Natural killer cell (primary cell): Measurements from ENCODE around the gene FER. TPM values are rescaled to one million over a fixed set of nuclear protein-coding genes. Genes with fewer than 3 reads are reported as not detected.

ENCODE experiments used
- ATAC-seq, 3 donors: fragments of 150-1000 bp in 2 of 3; fragments of 200-7000 bp in 1 of 3; cut with Tn5 transposase; 1 replicate in 1 of 3; 2 replicates in 2 of 3; pipeline ENCODE4 v1.10.0; 2021; ENCODE audit warnings: mild to moderate bottlenecking in 2 of 3, moderate library complexity in 2 of 3
- DNase-seq, 2 donors: peaks; one replicate each; pipeline versions ENCODE4 v3.0.0 to v3.0.0-alpha.2; 2013 to 2021; ENCODE audit warnings: mixed read lengths in 1 of 2
- H3K27ac ChIP-seq: one replicate; pipeline ENCODE4 v1.5.1; 2013; ENCODE audit warnings: mild to moderate bottlenecking, low read length
- H3K27me3 ChIP-seq: one replicate; pipeline ENCODE4 v1.6.1; 2013; ENCODE audit warnings: low read length; ENCODE audit not compliant: control insufficient read depth, insufficient read depth
- H3K36me3 ChIP-seq: one replicate; pipeline ENCODE4 v1.6.1; 2013; ENCODE audit warnings: low read length; ENCODE audit not compliant: control insufficient read depth, insufficient read depth
- H3K4me1 ChIP-seq: one replicate; pipeline ENCODE4 v1.6.1; 2013; ENCODE audit warnings: low read length; ENCODE audit not compliant: control insufficient read depth, insufficient read depth
- H3K4me3 ChIP-seq: one replicate; pipeline ENCODE4 v1.5.1; 2013; ENCODE audit warnings: low read length
- H3K9me3 ChIP-seq: one replicate; pipeline ENCODE4 v1.6.1; 2013; ENCODE audit warnings: low read length; ENCODE audit not compliant: control insufficient read depth, insufficient read depth
- H3K27ac Mint-ChIP-seq, 2 donors: one replicate each; pipeline ENCODE4 v1.8.0; 2022; ENCODE audit warnings: mild to moderate bottlenecking in 2 of 2, mixed read lengths in 2 of 2, moderate library complexity in 1 of 2
- H3K27me3 Mint-ChIP-seq, 2 donors: one replicate each; pipeline ENCODE4 v1.8.0; 2022; ENCODE audit warnings: low read depth in 2 of 2, mixed read lengths in 2 of 2
- H3K36me3 Mint-ChIP-seq: one replicate; pipeline ENCODE4 v1.8.0; 2022; ENCODE audit warnings: mixed read lengths
- H3K4me1 Mint-ChIP-seq, 2 donors: one replicate each; pipeline ENCODE4 v1.8.0; 2022; ENCODE audit warnings: mixed read lengths in 2 of 2
- H3K4me3 Mint-ChIP-seq: one replicate; pipeline ENCODE4 v1.8.0; 2022; ENCODE audit warnings: mild to moderate bottlenecking, moderate library complexity, mixed read lengths
- H3K9me3 Mint-ChIP-seq, 2 donors: one replicate each; pipeline ENCODE4 v1.8.0; 2022; ENCODE audit warnings: mixed read lengths in 2 of 2
- CTCF ChIP-seq: fragments of 200-600 bp; IDR thresholded peaks from one replicate; pipeline ENCODE4 v1.8.0; 2022; ENCODE audit warnings: antibody characterized with exemption
- WGBS: methylation state at CpG from one replicate; pipeline ENCODE4 v1.1.7; 2013; ENCODE audit warnings: missing lambda C conversion rate; ENCODE audit not compliant: insufficient coverage; 5-methylcytosine and 5-hydroxymethylcytosine counted together
- intact Hi-C: fragments of 100-400 bp; cut with micrococcal nuclease; formaldehyde crosslinking; loops from one replicate; pipeline ENCODE4 v1.14.2; 2022
- total RNA-seq, 4 donors: library from RNA; stranded (reverse); fragments of 120-200 nt in 1 of 4; gene quantifications; one replicate each; pipeline versions ENCODE4 v1.2.3 to v1.2.4, GENCODE V29; 2013 to 2022

Gene FER
- total RNA-seq, 3 donors from 2014 or later (not counting 1 experiment from before 2014, with no cell fraction given): 17.3 to 25.2 (median 19.4) TPM

- no peaks in the 10 kb centered on the region for H3K27me3 ChIP-seq
- TF ChIP-seq CTCF: no peak
- H3K27ac ChIP-seq: no peak overlapping the region
- no peaks in the 10 kb centered on the region for H3K36me3 ChIP-seq
- no peak overlapping the region for H3K4me3 Mint-ChIP-seq
- DNase-seq (no peak), ATAC-seq (no peak)
- H3K27me3 Mint-ChIP-seq: no peaks in the 10 kb centered on the region
- H3K9me3 ChIP-seq: no peaks in the 10 kb centered on the region
- H3K36me3 Mint-ChIP-seq: no peaks in the 10 kb centered on the region
- H3K9me3 Mint-ChIP-seq: no peaks in the 10 kb centered on the region
- no peaks in the 10 kb centered on the region for H3K4me1 ChIP-seq
- H3K4me3 ChIP-seq: no peak overlapping the region
- H3K4me1 Mint-ChIP-seq: peaks cover 0 to 5% of the 10 kb centered on the region in 2 donors
- intact Hi-C loops: loop anchor here (10.0 kb wide), 1 partner anchor 510 kb away; no protein-coding TSS in a partner anchor
- H3K27ac Mint-ChIP-seq: no peak overlapping the region
Measured at GRCh38 chr5:108925073-108925472, 177.4 kb downstream of the FER start.

- Mint-ChIP-seq H3K36me3 (peaks cover 13% of the 10 kb centered on the region), H3K27me3 (no peaks in the 10 kb centered on the region), H3K4me1 (peaks cover 0 to 4% of the 10 kb centered on the region in 2 donors), H3K9me3 (peaks cover 0 to 2% of the 10 kb centered on the region in 2 donors), H3K4me3 (no peak overlapping the region), H3K27ac (no peak overlapping the region)
- TF ChIP-seq CTCF: no peak
- H3K4me3 ChIP-seq: no peak overlapping the region
- ATAC-seq (no peak), DNase-seq (no peak)
- H3K9me3 ChIP-seq: no peaks in the 10 kb centered on the region
- WGBS: 100% methylated on average over 1 of the region's 3 CpGs
- H3K27ac ChIP-seq: no peak overlapping the region
- H3K36me3 ChIP-seq: no peaks in the 10 kb centered on the region
- intact Hi-C loops: no loop called here
- H3K27me3 ChIP-seq: no peaks in the 10 kb centered on the region
- H3K4me1 ChIP-seq: no peaks in the 10 kb centered on the region
Measured at GRCh38 chr5:108930107-108930506, 182.4 kb downstream of the FER start.

GRCh38 chr5:108935611-108936010 is 187.9 kb downstream of the FER start:
- peaks cover 13% of the 10 kb centered on the region for H3K36me3 Mint-ChIP-seq
- no peak for ATAC-seq
- no peak overlapping the region for H3K27ac Mint-ChIP-seq
- no peak for TF ChIP-seq CTCF
- no peak overlapping the region for H3K27ac ChIP-seq
- H3K9me3 Mint-ChIP-seq: peaks cover 0 to 2% of the 10 kb centered on the region in 2 donors
- no peak overlapping the region for H3K4me3 ChIP-seq
- no peaks in the 10 kb centered on the region for H3K27me3 ChIP-seq
- no peaks in the 10 kb centered on the region for H3K36me3 ChIP-seq
- H3K9me3 ChIP-seq: no peaks in the 10 kb centered on the region
- no peak for DNase-seq
- 100% methylated on average over 2 of the region's 2 CpGs for WGBS
- H3K4me3 Mint-ChIP-seq: no peak overlapping the region
- H3K4me1 Mint-ChIP-seq: peaks cover 0 to 1% of the 10 kb centered on the region in 2 donors
- H3K27me3 Mint-ChIP-seq: no peaks in the 10 kb centered on the region
- H3K4me1 ChIP-seq: no peaks in the 10 kb centered on the region
- intact Hi-C loops: no loop called here

GRCh38 chr5:108937221-108937620 is 189.5 kb downstream of the FER start:
- Histone ChIP-seq H3K27ac (no peak overlapping the region), H3K4me1 (no peaks in the 10 kb centered on the region), H3K27me3 (no peaks in the 10 kb centered on the region), H3K4me3 (no peak overlapping the region), H3K36me3 (no peaks in the 10 kb centered on the region), H3K9me3 (no peaks in the 10 kb centered on the region)
- WGBS: 100% methylated on average over 2 of the region's 2 CpGs
- TF ChIP-seq CTCF: no peak
- ATAC-seq: no peak
- intact Hi-C loops: no loop called here
- no peaks in the 10 kb centered on the region for H3K9me3 Mint-ChIP-seq
- DNase-seq: no peak
- peaks cover 9% of the 10 kb centered on the region for H3K36me3 Mint-ChIP-seq
- H3K27me3 Mint-ChIP-seq: no peaks in the 10 kb centered on the region
- H3K4me1 Mint-ChIP-seq: no peaks in the 10 kb centered on the region
- no peak overlapping the region for H3K27ac Mint-ChIP-seq
- H3K4me3 Mint-ChIP-seq: no peak overlapping the region
